Fibroblast of lung (primary cell): ENCODE data around the gene HDAC4. TPM values are rescaled to one million over a fixed set of nuclear protein-coding genes. Genes with fewer than 3 reads are reported as not detected.

ENCODE experiments used
- DNase-seq, 2 donors: peaks; one replicate each; pipeline versions ENCODE4 v3.0.0 to v3.0.0-alpha.2; 2010; ENCODE audit warnings: low read depth in 2 of 2
- H2AFZ ChIP-seq: 2 replicates; pipeline ENCODE4 v1.5.1; 2012; ENCODE audit warnings: low read length, control low read depth, inconsistent platforms
- H3K27ac ChIP-seq: 2 replicates; pipeline ENCODE4 v1.5.1; 2011; ENCODE audit warnings: low read length, control low read depth; ENCODE audit not compliant: insufficient read depth
- H3K27me3 ChIP-seq: 2 replicates; pipeline ENCODE4 v1.5.1; 2011; ENCODE audit warnings: mild to moderate bottlenecking, low read length; ENCODE audit not compliant: control insufficient read depth, insufficient read depth
- H3K36me3 ChIP-seq: 2 replicates; pipeline ENCODE4 v1.5.1; 2011; ENCODE audit warnings: low read length; ENCODE audit not compliant: control insufficient read depth, insufficient read depth
- H3K4me1 ChIP-seq: 2 replicates; pipeline ENCODE4 v1.5.1; 2011; ENCODE audit warnings: low read length; ENCODE audit not compliant: control insufficient read depth, insufficient read depth; ENCODE audit errors: extremely low read depth
- H3K4me2 ChIP-seq: 2 replicates; pipeline ENCODE4 v1.5.1; 2011; ENCODE audit warnings: low read length, control low read depth; ENCODE audit not compliant: insufficient read depth; ENCODE audit errors: extremely low read depth
- H3K4me3 ChIP-seq, 4 experiments: fragments of 200-600 bp in 1 of 4; sonication (generic) in 1 of 4; replicated peaks in 1 of 4; 2 replicates each; pipeline ENCODE4 v1.5.1; 2011 to 2016; ENCODE audit warnings: low read length in 4 of 4, low read depth in 3 of 4, mild to moderate bottlenecking in 3 of 4, control low read depth in 2 of 4, inconsistent platforms in 1 of 4, mixed read lengths in 1 of 4; ENCODE audit not compliant: insufficient read depth in 1 of 4; ENCODE audit errors: control extremely low read depth in 1 of 4
- H3K79me2 ChIP-seq: 2 replicates; pipeline ENCODE4 v1.5.1; 2012; ENCODE audit warnings: mild to moderate bottlenecking, low read length, inconsistent platforms; ENCODE audit not compliant: control insufficient read depth, insufficient read depth
- H3K9ac ChIP-seq: 2 replicates; pipeline ENCODE4 v1.5.1; 2011; ENCODE audit warnings: mild to moderate bottlenecking, low read length, control low read depth; ENCODE audit not compliant: insufficient read depth
- H3K9me3 ChIP-seq: 2 replicates; pipeline ENCODE4 v1.5.1; 2012; ENCODE audit warnings: low read depth, low read length; ENCODE audit not compliant: control insufficient read depth, insufficient read depth
- H4K20me1 ChIP-seq: 2 replicates; pipeline ENCODE4 v1.5.1; 2011; ENCODE audit warnings: low read length; ENCODE audit not compliant: control insufficient read depth, insufficient read depth; ENCODE audit errors: extremely low read depth
- CTCF ChIP-seq, 2 donors: IDR thresholded peaks in 1 of 2; conservative IDR thresholded peaks in 1 of 2; 1 replicate in 1 of 2; 2 replicates in 1 of 2; pipeline ENCODE4 v1.5.1; 2011 to 2012; ENCODE audit warnings: low read length in 2 of 2, control low read depth in 1 of 2, inconsistent platforms in 1 of 2, low read depth in 1 of 2, mild to moderate bottlenecking in 1 of 2
- EZH2 ChIP-seq: IDR thresholded peaks from 2 replicates; pipeline ENCODE4 v1.5.1; 2012; ENCODE audit warnings: low read length, control low read depth, mild to moderate bottlenecking; ENCODE audit errors: missing control alignments
- polyA plus RNA-seq, 2 donors: library from polyadenylated mRNA; depleted of rRNA in 1 of 2; stranded (reverse) in 1 of 2; unstranded in 1 of 2; fragments of >200 nt; gene quantifications; 2 replicates each; pipeline ENCODE4 v1.2.1, GENCODE V29; 2011 to 2012; ENCODE audit warnings: missing spikeins in 1 of 2
- total RNA-seq: library from RNA; depleted of rRNA; stranded (reverse); fragments of >200 nt; gene quantifications from 2 replicates; pipeline ENCODE4 v1.2.1, GENCODE V29; 2014

The HDAC4 gene
- total and polyA plus RNA-seq, 2 donors (not counting 1 experiment from before 2014, with no cell fraction given), result 7.4 to 19.8 TPM

GRCh38 chr2:239287461-239287860 is 113.4 kb downstream of the HDAC4 start:
- Histone ChIP-seq H3K4me2 (no peak overlapping the region), H3K4me1 (peaks cover 5% of the 10 kb centered on the region), H3K79me2 (peaks cover 4% of the 10 kb centered on the region), H4K20me1 (no peaks in the 10 kb centered on the region), H3K36me3 (no peaks in the 10 kb centered on the region), H3K9ac (no peak overlapping the region), H3K9me3 (no peaks in the 10 kb centered on the region), H2AFZ (no peak overlapping the region), H3K4me3 (no peak overlapping the region), H3K27ac (no peak overlapping the region), H3K27me3 (no peaks in the 10 kb centered on the region)
- DNase-seq, result peak; percentile 24 to 60
- no peak for TF ChIP-seq EZH2
- no peak for TF ChIP-seq CTCF (conservative IDR thresholded peaks at IDR 0.05 in 1 of 2, IDR thresholded peaks at IDR 0.05 in 1 of 2; ENCODE audit: low read depth in 1 of 2, low read length in 2 of 2)

GRCh38 chr2:239286901-239287300 is 113.9 kb downstream of the HDAC4 start:
- Histone ChIP-seq H3K4me2 (no peak overlapping the region), H2AFZ (no peak overlapping the region), H3K27me3 (no peaks in the 10 kb centered on the region), H3K4me3 (no peak overlapping the region), H3K36me3 (no peaks in the 10 kb centered on the region), H4K20me1 (no peaks in the 10 kb centered on the region), H3K79me2 (peaks cover 4% of the 10 kb centered on the region), H3K9me3 (no peaks in the 10 kb centered on the region), H3K9ac (no peak overlapping the region), H3K27ac (no peak overlapping the region), H3K4me1 (peaks cover 5% of the 10 kb centered on the region)
- no peak for TF ChIP-seq EZH2
- TF ChIP-seq CTCF (conservative IDR thresholded peaks at IDR 0.05 in 1 of 2, IDR thresholded peaks at IDR 0.05 in 1 of 2; ENCODE audit: low read depth in 1 of 2, low read length in 2 of 2), result no peak
- DNase-seq, result no peak

- DNase-seq, result no peak
- Histone ChIP-seq H3K9ac (no peak overlapping the region), H3K4me2 (no peak overlapping the region), H3K9me3 (no peaks in the 10 kb centered on the region), H2AFZ (no peak overlapping the region), H3K27me3 (no peaks in the 10 kb centered on the region), H3K4me1 (peaks cover 5% of the 10 kb centered on the region), H3K4me3 (no peak overlapping the region), H3K27ac (no peak overlapping the region), H3K36me3 (no peaks in the 10 kb centered on the region), H4K20me1 (no peaks in the 10 kb centered on the region), H3K79me2 (peaks cover 4% of the 10 kb centered on the region)
- TF ChIP-seq EZH2, result no peak
- TF ChIP-seq CTCF (conservative IDR thresholded peaks at IDR 0.05 in 1 of 2, IDR thresholded peaks at IDR 0.05 in 1 of 2; ENCODE audit: low read depth in 1 of 2, low read length in 2 of 2), result no peak
Observed at GRCh38 chr2:239285932-239286230, 114.9 kb downstream of the HDAC4 start.
